GM21529 (cell line): ENCODE measurements around the gene GPR3.
A peak's percentile ranks its signal among the peaks of the same experiment; 100 is the strongest.

ENCODE experiments used
- ATAC-seq: cut with Tn5 transposase; IDR thresholded peaks from one replicate; pipeline ENCODE4 v1.9.1; 2021; ENCODE audit not compliant: unreplicated experiment

GPR3 gene, protein sequence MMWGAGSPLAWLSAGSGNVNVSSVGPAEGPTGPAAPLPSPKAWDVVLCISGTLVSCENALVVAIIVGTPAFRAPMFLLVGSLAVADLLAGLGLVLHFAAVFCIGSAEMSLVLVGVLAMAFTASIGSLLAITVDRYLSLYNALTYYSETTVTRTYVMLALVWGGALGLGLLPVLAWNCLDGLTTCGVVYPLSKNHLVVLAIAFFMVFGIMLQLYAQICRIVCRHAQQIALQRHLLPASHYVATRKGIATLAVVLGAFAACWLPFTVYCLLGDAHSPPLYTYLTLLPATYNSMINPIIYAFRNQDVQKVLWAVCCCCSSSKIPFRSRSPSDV

DNA sequence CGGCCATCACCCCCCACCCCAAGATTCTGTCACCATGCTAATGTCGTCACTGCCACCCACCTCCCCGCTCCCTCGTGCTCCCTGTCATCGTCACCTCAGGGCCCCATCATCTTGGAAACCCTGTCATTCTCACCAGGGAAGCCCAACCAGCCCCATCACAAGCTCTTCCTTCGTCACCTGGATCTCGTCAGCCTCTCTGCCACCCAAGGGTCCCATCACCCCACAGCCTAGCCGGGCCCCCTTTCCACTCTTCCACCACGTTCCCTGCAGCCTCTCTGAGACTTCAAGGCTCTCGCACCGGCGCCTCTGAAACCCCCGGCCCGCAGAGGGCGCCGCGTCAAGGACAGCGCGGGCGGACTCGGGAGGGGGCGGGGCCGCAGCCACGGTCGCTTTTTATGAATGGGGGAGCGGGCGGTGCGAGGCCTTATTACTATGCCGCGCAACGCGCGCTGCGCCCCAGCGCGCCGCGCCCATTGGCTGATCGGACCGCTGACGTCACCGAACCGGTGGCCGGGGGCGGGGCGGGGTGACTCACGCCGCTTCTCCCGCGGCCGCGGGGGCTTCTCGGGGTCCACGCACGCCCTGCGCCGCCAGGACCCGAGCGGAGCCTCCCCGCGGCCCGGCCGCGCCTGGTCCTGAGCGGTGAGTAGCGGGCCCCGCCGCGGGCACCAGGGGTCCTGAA lies at the start of gene GPR3:
Gene GPR3 (plus strand): TSS at position 527 of the 682 bp plus-strand sequence. CDS start 1,177 bp downstream, outside the sequence.
- ATAC-seq = peak; percentile 79

DNA sequence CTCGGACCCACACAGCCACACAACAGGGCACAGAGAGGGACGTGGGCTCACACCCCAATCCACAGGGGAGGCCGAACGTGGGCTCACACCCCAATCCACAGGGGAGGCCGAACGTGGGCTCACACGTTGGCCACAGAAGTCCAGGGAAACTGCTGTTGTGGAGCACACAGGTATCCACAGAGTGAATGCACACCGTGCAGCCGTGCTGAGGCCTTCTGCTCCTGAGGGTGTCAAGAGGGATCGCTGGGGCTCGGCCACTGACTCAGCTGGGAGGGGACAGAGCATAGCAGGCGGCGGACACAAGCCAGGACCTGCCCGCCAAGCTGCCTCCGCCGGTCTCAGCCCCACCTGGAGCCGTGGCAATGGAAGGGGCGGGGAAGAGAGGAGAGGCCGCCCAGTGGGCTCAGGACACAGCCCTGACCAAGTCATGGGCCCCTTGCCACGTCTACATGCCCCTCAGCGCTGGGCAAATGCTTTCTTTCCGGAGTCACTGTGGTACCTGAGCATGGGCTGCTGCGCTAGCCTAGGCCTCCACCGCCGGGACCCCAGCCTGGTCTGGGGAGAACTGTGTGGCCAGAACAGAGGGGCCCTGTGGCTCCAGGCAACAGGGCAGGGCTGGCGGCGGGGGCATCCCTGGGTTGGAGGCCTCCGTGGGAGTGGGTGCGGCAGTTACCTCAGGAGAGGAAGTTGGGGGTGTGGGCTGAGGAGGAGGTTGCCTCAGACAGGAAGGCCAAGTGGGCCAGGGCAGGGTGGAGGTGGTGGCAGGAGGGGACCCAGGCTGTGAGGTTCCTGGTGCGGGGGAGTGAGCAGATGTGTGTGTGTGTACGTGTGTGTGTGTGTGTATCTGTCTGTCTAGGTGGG lies 49.4 kb upstream of the GPR3 start:
- ATAC-seq = peak; percentile 33

DNA sequence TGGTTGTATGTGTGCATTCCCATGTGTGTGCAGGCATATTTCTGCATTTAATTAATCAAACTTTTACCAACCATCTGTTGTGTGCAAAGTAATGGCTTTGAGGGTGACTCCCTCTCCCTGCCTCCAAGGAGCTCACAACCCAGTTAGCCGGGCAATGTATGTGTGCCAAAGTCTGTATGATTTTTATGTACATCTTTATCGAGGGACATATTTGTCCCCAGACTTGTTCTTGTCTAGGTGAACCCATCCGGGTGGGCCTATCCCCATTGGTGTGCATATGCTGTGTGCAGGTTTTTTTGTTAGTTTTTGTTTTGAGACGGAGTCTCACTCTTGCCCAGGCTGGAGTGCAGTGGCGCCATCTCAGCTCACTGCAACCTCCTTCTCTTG lies 48.8 kb upstream of the GPR3 start:
- ATAC-seq = no peak

DNA sequence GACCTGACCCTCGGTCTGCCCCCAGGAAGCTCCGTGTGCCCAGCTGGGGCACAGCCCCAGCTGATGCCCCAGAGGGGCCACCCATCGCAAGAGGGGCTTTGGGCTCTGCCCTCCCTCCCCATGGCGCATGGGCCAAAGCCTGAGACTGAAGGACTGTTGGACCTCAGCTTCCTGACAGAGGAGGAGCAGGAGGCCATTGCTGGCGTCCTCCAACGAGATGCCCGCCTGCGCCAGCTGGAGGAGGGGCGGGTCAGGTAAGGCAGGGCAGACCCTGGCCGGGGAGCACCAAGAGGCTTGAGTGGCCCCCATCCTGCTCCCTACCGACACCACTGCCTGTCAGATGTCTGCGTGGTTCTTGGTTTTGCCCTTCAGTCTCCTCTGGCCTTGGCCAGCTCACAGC lies 47.1 kb upstream of the GPR3 start:
- no peak for ATAC-seq

DNA sequence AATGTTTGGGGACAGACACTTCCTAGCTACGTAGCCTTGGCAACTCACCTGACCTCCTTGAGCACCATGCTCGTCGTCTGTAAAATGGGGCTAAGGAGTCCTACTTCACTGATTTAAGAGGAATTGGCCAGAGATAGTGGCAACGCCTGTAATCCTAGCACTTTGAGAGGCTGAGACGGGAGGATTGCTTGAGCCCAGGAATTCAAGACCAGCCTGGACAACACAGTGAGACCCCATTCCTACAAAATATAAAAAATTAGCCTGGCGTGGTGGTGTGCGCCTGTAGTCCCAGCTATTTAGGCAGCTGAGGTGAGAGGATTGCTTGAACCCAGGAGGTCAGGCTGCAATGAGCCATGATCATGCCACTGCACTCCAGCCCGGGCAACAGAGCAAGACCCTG lies 46.1 kb upstream of the GPR3 start:
- ATAC-seq = no peak

DNA sequence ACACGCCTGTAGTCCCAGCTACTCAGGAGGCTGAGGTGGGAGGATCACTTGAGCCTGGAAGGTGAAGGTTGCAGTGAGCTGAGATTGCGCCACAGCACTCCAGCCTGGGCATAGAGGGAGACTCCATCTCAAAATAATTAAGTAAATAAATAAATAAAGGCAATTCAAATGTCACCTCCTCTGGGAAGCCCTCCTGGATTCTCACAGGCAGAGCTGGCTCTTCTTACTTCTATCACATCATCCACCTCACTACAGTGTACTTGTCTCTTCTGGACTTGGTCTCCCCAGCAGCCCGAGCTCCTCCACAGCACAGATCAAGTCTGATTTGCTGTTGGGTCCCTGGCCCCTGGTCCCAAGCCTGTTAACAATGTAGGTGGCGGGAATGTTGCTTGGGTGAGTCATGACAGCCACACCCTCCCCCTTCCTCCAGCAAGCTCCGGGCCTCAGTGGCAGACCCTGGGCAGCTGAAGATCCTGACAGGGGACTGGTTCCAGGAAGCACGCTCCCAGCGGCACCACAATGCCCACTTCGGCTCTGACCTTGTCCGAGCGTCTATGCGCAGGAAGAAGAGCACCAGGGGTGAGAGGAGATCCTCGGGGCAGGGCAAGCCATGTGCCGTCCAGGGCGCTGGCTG lies 45.3 kb upstream of the GPR3 start:
- no peak for ATAC-seq

DNA sequence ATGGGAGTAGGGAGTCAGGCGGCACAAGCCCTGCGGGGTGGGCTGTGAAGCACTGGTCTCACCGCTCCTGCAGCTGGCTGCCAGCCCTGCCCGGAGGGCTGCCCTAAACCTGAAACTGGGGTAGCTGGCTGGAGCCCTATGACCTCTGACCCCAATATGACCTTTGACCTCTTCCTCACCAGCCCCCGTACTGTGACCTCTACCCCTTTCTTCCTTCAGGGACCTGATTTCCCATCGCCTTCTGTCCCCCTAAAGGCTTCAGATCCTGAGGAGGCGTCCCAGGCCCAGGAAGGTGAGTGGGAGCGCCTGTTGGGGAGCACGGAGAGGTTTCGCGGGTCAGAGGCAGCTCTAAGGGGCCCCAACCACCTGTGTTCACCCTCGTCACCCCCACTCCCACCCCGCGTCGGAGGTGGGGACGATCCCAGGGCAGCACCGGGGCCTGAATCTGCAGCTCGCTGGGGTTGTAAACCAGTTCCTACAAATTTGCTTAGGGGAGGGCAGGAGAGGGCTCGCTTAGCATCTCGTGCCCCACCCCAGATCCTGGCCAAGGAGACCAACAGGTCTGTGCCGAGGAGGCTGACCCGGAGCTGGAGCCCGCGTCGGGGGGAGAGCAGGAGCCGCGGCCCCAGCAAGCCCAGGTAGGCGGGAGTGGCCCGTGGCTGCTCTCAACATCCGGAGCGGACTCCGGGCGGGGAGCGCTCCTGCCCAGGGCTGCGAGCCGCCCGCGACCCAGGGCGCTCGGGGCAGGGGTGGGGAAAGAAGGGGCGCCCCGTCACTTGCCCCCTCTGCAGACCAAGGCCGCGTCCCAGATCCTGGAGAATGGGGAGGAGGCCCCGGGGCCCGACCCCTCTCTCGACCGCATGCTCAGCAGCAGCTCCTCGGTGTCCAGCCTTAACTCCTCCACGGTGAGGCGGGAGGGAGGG lies 43.3 kb upstream of the GPR3 start:
- ATAC-seq = peak; percentile 48

DNA sequence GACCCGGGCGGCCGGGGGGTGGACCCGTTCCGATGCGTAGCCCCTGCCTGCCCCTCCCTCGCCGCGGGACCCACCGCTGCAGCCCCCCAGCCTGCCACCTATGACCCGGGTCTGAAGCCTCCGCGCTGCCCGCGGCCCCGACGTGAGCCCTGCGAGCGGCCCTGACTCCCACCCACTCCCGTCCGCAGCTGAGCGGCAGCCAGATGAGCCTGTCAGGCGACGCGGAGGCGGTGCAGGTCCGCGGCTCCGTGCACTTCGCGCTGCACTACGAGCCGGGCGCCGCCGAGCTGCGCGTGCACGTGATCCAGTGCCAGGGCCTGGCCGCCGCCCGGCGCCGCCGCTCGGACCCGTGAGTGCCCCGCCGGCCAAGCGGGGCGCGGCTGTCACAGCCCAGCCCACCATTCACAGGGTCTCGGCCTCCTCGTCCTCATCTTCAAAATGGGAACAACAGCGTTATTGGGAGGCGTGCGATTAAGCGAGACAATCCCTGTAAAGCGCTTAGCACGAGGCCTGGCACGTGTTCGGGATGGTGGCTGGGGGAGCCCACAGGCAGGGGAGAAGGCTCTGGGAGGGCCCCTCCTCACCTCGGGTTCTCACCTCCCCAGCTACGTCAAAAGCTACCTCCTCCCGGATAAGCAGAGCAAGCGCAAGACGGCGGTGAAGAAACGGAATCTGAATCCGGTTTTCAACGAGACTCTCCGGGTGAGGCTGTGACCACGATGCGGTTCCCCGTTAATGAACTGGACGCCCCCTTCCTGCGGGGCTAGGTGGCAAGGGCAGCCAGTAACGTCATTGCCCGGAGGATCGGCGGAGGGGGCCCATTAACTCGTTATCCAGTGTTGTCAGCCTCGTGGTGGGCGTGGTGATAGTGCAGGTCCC lies 42.4 kb upstream of the GPR3 start:
- ATAC-seq = no peak

DNA sequence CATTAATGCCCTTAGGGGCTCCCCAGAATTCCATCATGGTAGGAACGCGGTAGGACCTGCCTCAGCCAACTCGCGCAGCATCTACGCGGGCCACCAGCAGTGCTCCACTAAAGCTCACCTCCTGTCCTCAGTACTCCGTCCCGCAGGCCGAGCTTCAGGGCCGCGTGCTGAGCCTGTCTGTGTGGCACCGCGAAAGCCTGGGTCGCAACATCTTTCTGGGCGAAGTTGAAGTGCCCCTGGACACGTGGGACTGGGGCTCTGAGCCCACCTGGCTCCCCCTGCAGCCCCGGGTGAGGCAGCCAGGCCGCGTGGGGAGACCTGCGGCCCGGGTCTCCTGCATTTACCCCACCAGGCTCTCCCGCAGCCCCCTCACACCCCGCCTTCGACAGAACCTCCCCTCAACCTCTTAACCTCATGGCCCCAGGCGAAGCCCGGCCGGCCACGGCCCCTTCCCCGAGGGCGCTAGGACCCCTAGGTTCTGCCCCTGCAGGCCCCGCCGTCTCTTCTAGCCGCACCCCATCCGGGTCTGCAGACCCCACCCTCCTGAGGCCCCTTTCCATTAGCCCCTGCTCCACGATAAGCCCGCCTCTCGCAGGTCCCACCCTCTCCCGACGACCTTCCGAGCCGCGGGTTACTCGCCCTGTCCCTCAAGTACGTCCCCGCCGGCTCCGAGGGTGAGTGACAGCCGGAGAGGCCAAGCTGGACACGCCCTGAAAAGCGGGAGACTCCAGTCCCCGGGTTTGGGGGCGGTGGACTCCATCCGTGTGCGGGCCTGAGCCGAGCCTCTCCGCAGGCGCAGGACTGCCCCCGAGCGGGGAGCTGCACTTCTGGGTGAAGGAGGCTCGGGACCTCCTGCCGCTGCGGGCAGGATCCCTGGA lies 41.5 kb upstream of the GPR3 start:
- no peak for ATAC-seq

DNA sequence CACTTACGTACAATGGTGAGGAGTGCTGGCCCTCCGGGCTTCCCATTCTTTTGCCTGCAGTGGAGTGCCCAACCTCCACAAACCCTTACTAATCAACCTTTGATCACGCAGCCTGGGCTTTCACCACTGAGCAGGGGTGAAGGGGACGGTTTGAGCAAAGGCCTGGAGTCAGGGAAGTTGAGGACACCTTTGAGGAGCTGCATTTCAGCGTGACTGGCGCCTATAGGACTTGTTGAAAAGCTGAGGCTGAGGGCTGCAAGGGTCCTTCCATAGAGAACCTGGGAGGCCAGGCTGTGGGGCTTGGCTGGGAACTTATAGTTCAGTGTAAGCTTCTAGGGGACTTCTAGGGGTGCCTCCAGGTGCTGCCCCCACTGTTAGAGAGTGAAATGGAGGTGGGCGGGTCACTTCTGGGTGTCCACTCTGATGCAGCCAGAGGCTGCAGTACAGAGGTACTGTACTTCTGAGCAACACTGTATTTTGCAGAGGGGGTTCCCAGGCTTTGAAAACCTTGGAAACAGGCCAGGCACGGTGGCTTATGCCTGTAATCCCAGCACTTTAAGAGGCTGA lies 40.8 kb upstream of the GPR3 start:
- ATAC-seq = no peak

DNA sequence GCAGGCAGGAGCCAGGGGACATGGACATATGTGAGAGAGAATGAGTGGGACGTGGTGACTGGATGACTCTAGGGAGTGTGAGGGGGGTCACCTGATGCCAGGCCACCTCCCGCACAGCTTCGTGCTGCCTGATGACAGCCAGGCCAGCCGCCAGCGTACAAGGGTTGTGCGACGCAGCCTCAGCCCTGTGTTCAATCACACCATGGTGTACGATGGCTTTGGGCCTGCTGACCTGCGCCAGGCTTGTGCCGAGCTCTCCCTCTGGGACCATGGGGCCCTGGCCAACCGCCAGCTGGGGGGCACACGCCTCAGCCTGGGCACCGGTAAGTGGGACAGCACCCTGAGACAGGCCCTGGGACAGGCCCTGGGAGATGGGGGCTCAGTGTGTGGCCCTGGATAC lies 39.3 kb upstream of the GPR3 start:
- ATAC-seq = no peak

DNA sequence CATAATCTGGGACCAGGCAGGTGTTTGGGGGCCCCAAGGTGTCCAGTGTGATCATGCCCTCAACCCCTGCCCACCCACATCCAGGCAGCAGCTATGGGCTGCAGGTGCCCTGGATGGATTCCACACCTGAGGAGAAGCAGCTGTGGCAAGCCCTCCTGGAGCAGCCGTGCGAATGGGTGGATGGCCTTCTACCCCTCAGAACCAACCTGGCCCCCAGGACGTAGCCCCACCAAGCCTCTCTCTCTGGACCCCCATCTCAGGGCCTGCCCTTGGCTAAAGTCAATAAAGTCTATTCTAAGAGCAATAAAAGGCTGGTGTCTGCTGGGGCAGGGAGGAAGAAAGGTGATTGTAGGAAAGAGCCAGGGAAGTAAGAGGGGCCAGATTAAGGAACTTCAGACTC lies 38.8 kb upstream of the GPR3 start:
- ATAC-seq = no peak

DNA sequence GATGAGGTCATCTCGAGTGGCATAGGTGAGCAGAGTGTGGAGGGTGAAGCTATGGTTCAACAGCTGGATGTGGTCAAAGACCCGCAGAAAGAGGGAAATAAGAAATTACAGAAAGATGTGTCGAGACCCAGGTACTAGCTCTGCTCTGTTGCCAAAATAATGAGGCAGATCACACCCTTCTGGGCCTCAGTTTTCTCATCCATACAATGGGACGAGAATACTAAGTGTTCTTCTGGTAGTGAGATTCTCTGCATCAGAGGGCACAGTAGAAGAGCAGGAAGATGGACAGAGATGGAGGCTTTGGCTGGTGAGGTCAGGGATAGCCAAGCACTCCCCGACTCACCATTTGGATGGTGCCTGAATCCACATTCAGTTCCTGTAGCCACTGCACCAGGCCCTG lies 36.7 kb upstream of the GPR3 start:
- ATAC-seq = no peak

DNA sequence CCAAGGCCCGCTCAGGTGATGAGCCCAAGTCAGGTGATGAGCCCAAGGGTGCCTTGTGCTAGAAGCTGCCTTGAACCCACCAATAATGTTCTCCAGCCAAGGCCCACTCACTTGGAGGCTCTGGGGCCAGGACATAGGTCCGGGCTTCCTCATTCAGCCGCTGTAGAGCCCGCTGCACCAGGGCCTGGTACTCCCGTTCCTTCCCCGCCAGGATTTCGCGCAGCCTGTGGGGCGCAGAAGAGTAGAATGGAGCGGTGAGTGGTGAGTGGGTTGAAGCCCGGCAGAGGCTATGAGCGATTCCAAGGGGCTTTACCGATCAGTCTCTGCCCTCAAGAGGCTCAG lies 36.2 kb upstream of the GPR3 start:
- no peak for ATAC-seq

DNA sequence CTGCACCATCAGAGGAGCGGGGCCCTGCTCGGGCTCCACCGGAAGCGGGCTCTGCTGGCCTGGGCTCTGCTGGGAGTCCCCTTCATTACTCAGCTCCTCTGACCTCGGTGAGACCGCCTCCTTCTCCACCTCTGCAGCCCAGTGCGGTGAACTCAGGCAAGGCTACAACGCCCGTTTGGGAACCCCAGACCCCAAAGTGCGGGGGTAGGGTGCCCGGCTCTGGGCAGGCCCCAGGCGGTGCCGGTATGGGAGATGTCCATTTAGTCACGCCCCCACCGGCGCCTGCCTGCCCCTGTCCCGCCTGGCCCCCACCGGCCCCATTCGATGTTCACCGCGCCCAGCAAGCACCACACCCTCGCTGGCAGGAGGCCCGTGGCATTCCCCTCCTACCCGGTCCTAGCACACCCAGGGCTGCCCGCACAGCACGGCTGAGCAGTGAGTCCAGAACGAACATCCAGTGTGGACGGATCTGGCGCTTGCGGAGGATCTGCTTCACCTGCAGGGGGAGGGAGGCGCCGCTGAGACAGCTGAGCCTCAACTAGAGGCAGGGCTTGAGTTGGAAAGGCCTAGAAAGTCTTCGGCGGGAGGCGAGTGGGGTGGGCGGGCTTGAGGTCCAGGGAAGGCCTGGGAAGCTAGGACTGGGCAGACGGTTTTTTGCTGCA lies 35.7 kb upstream of the GPR3 start:
- no peak for ATAC-seq

DNA sequence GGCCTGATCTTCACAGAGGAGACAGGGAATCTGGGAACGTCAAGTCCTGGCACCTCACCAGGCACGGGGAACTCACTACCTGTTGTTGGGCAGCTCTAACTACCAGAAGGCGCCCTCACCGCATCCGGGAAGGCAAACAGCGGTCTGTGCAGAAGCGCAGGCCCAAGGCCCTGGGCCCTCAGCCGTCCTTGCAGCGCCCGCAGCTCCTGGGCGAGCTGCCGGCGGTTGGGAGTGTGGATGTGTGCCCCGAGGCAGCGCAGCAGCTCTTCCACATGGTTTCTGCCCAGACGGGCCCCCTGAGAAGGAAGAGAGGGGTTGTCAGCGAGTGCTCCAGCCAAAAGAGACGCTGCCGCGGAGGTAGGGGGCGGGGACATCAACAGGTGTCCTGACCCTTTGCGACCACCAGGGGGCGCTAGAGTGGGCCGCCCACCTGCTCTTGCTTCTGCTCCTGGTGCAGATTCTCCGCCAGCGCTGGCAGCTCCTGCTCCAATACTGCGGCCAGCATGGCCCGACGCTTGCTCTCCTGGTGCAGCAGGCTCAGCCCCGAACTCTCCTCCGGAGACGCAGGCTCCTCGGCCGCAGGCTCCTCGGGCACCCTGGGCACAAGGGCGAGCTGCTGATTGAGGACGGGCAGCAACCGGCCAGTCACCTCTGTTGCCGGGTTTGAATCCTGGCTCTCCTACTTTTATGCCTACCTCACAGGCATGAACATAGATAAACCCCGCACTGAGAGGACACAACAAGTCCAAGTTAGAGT lies 35.0 kb upstream of the GPR3 start:
- ATAC-seq = no peak
